Spleen (tissue), 7 donors: ENCODE results near the gene OR52D1.

ENCODE experiments used
- POLR2A ChIP-seq, 3 donors: fragments of 450-650 bp; IDR thresholded peaks; one replicate each; pipeline ENCODE4 v1.5.1; 2017; ENCODE audit warnings: antibody characterized with exemption in 3 of 3, mild to moderate bottlenecking in 1 of 3
- POLR2AphosphoS5 ChIP-seq, 3 donors: sonication (generic); formaldehyde crosslinking; IDR thresholded peaks; one replicate each; pipeline ENCODE4 v1.5.1; 2017; ENCODE audit warnings: antibody characterized with exemption in 3 of 3
- TF ChIP-seq, protein P1 (sequence below), 11 experiments: fragments of 200-600 bp in 7 of 11; fragments of 450-650 bp in 4 of 11; sonication (generic) in 4 of 11; IDR thresholded peaks in 8 of 11; conservative IDR thresholded peaks in 3 of 11; 1 replicate in 7 of 11; 2 replicates in 4 of 11; pipeline versions ENCODE4 v1.4.0 to v1.8.0; 2016 to 2021; ENCODE audit warnings: antibody characterized with exemption in 11 of 11, inconsistent platforms in 4 of 11, mild to moderate bottlenecking in 1 of 11
- donor health status: DM: no; HTN: no; CAD: no; lungs with moderate emphysema.
- donor health status: DM: no; HTN: no; CAD: no.
- donor health status: DM: no; HTN: no; CAD: no.

DNA sequence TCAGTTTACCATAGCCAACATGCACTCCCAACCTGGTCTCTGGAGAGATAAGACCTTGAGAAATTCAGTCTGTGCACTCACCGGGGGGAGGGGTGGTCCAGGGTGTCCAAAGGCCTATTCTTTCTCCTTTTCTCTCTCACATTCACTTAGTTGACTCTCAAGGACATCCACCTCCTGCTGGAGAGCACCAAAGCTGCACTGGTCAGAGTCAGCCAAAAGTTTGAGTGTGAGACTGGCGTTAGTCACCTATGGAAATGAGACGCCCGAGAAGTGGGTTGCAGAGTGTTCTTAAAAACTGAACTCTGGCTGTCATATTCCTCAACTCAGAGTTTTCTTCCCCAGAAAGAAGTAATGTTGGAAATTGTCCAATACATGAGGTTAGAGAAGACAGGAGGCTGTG lies 33.1 kb downstream of the OR52D1 start:
- TF ChIP-seq POLR2A (IDR thresholded peaks at IDR 0.05) (no peak), POLR2AphosphoS5 (IDR thresholded peaks at IDR 0.05) (no peak)
- TF ChIP-seq, protein P1, sequence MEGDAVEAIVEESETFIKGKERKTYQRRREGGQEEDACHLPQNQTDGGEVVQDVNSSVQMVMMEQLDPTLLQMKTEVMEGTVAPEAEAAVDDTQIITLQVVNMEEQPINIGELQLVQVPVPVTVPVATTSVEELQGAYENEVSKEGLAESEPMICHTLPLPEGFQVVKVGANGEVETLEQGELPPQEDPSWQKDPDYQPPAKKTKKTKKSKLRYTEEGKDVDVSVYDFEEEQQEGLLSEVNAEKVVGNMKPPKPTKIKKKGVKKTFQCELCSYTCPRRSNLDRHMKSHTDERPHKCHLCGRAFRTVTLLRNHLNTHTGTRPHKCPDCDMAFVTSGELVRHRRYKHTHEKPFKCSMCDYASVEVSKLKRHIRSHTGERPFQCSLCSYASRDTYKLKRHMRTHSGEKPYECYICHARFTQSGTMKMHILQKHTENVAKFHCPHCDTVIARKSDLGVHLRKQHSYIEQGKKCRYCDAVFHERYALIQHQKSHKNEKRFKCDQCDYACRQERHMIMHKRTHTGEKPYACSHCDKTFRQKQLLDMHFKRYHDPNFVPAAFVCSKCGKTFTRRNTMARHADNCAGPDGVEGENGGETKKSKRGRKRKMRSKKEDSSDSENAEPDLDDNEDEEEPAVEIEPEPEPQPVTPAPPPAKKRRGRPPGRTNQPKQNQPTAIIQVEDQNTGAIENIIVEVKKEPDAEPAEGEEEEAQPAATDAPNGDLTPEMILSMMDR (IDR thresholded peaks at IDR 0.05 in 8 of 11, conservative IDR thresholded peaks at IDR 0.05 in 3 of 11), result no peak
